Keratinocyte (primary cell): ENCODE data around the gene PEX1. TPM values are rescaled to one million over a fixed set of nuclear protein-coding genes. Genes with fewer than 3 reads are reported as not detected.
"Not testable (repeated sequence)": the region's sequence is repeated elsewhere in the genome, so short reads cannot be mapped to it uniquely, and the experiment has no call there.

ENCODE experiments used
- DNase-seq: peaks from one replicate; pipeline ENCODE4 v3.0.0-alpha.2; 2011; ENCODE audit warnings: low read depth, missing footprints, low spot score
- FAIRE-seq: peaks from 2 replicates; lab custom pipeline; 2011; peaks lifted over from hg19 to GRCh38; lab: Jason Lieb, UNC
- H2AFZ ChIP-seq: 2 replicates; pipeline ENCODE4 v1.6.0; 2012; ENCODE audit warnings: low read length, control low read depth, inconsistent platforms; ENCODE audit not compliant: control insufficient read depth
- H3K27ac ChIP-seq: 2 replicates; pipeline ENCODE4 v1.5.1; 2011; ENCODE audit warnings: low read length; ENCODE audit not compliant: control insufficient read depth, insufficient read depth
- H3K27me3 ChIP-seq: 3 replicates; pipeline ENCODE4 v1.6.0; 2011; ENCODE audit warnings: low read length; ENCODE audit not compliant: control insufficient read depth, insufficient read depth; ENCODE audit errors: extremely low read depth
- H3K36me3 ChIP-seq, 2 experiments: 2 replicates in 1 of 2; 3 replicates in 1 of 2; pipeline ENCODE4 v1.5.1; 2011; ENCODE audit warnings: low read length in 2 of 2, mild to moderate bottlenecking in 1 of 2; ENCODE audit not compliant: control insufficient read depth in 2 of 2, insufficient read depth in 2 of 2; ENCODE audit errors: extremely low read depth in 1 of 2
- H3K4me1 ChIP-seq: 3 replicates; pipeline ENCODE4 v1.5.1; 2011; ENCODE audit warnings: low read length; ENCODE audit not compliant: control insufficient read depth, insufficient read depth; ENCODE audit errors: extremely low read depth
- H3K4me2 ChIP-seq: 3 replicates; pipeline ENCODE4 v1.6.0; 2011; ENCODE audit warnings: low read depth, low read length; ENCODE audit not compliant: control insufficient read depth, insufficient read depth; ENCODE audit errors: extremely low read depth
- H3K4me3 ChIP-seq, 3 experiments: fragments of 200-600 bp in 1 of 3; sonication (generic) in 1 of 3; 2 replicates in 2 of 3; 3 replicates in 1 of 3; pipeline ENCODE4 v1.5.1; 2011 to 2016; ENCODE audit warnings: low read length in 3 of 3, mild to moderate bottlenecking in 3 of 3, control low read depth in 2 of 3, inconsistent platforms in 1 of 3, low read depth in 1 of 3, mixed read lengths in 1 of 3, mixed run types in 1 of 3, moderate library complexity in 1 of 3; ENCODE audit not compliant: control insufficient read depth in 2 of 3, insufficient read depth in 2 of 3; ENCODE audit errors: extremely low read depth in 1 of 3
- H3K79me2 ChIP-seq: 2 replicates; pipeline ENCODE4 v1.6.0; 2012; ENCODE audit warnings: low read length; ENCODE audit not compliant: control insufficient read depth, insufficient read depth
- H3K9ac ChIP-seq: 3 replicates; pipeline ENCODE4 v1.6.0; 2011; ENCODE audit warnings: low read length; ENCODE audit not compliant: control insufficient read depth, insufficient read depth; ENCODE audit errors: extremely low read depth
- H3K9me1 ChIP-seq: 3 replicates; pipeline ENCODE4 v1.6.0; 2011; ENCODE audit warnings: low read length; ENCODE audit not compliant: control insufficient read depth, insufficient read depth; ENCODE audit errors: extremely low read depth
- H3K9me3 ChIP-seq: 2 replicates; pipeline ENCODE4 v1.5.1; 2012; ENCODE audit warnings: low read depth, low read length; ENCODE audit not compliant: control insufficient read depth
- H4K20me1 ChIP-seq: 3 replicates; pipeline ENCODE4 v1.6.0; 2011; ENCODE audit warnings: low read length; ENCODE audit not compliant: control insufficient read depth, insufficient read depth; ENCODE audit errors: extremely low read depth
- CTCF ChIP-seq, 3 experiments: IDR thresholded peaks in 1 of 3; conservative IDR thresholded peaks in 1 of 3; optimal IDR thresholded peaks in 1 of 3; 2 replicates in 2 of 3; 3 replicates in 1 of 3; pipeline versions ENCODE3 to v1.5.1; 2011; ENCODE audit warnings: low read length in 3 of 3, mild to moderate bottlenecking in 3 of 3, moderate library complexity in 2 of 3, control low read depth in 1 of 3, inconsistent platforms in 1 of 3; ENCODE audit not compliant: insufficient read depth in 2 of 3; ENCODE audit errors: extremely low read depth in 1 of 3
- EZH2 ChIP-seq: IDR thresholded peaks from one replicate; pipeline ENCODE4 v1.6.1; 2012; ENCODE audit warnings: inconsistent platforms, mild to moderate bottlenecking, low read length, moderate library complexity
- dilution Hi-C: fragments of 300-500 bp; cut with MboI; formaldehyde crosslinking; loops from one replicate; pipeline ENCODE4 v1.7.0; 2020; ENCODE audit warnings: low sequenced_read_pairs; ENCODE audit not compliant: extremely low pct_ligation_motif_present
- polyA plus RNA-seq, 5 experiments: library from polyadenylated mRNA; depleted of rRNA in 3 of 5; stranded (reverse) in 3 of 5; stranded (forward) in 1 of 5; unstranded in 1 of 5; fragments of >200 nt; gene quantifications; 1 replicate in 1 of 5; 2 replicates in 3 of 5; 3 replicates in 1 of 5; pipeline versions ENCODE4 v1.2.1 to v1.2.3, GENCODE V29; 2011 to 2012; ENCODE audit warnings: missing spikeins in 2 of 5, low read depth in 1 of 5, low replicate concordance in 1 of 5

Gene PEX1
- polyA plus RNA-seq, 1 donor (not counting 4 experiments of a cell fraction or from before 2014, with no cell fraction given): 17.4 TPM

DNA sequence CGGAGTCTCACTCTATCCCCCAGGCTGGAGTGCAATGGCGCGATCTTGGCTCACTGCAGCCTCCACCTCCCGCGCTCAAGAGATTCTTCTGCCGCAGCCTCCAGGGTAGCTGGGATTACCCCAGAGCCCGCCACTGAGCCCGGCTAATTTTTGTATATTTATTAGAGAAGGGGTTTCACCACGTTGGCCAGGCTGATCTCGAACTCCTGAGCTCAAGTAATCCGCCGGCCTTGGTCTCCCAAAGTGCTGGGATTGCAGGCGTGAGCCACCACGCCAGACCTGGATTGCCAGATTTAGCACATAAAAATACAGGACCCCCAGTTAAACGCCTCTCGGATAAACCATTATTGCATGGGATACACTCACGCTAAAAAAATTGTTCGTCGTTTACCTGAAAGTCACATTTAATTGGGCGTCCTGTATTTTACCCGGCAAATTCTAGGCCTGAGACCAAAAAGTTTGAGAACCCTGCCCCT is 81.4 kb downstream of the PEX1 start:
- DNase-seq (no peak), FAIRE-seq (peak; percentile 71)
- TF ChIP-seq EZH2: no peak
- TF ChIP-seq CTCF (optimal IDR thresholded peaks at IDR 0.05 in 1 of 3, IDR thresholded peaks at IDR 0.05 in 1 of 3, conservative IDR thresholded peaks at IDR 0.05 in 1 of 3; ENCODE audit: extremely low read depth in 1 of 3, insufficient read depth in 2 of 3, low read length in 3 of 3): peak in 1 of 3 experiments; percentile 94
- H3K79me2 ChIP-seq: no peaks in the 10 kb centered on the region
- H3K9ac ChIP-seq: peak overlapping the region; percentile 89
- dilution Hi-C loops: no loop called here
- H3K4me3 ChIP-seq: peak overlapping the region; percentile 73 to 92 (median 87)
- peaks cover 6% of the 10 kb centered on the region for H3K4me1 ChIP-seq
- H3K27ac ChIP-seq: peak overlapping the region; percentile 80
- H2AFZ ChIP-seq: peak overlapping the region; percentile 85
- H3K9me3 ChIP-seq: no peaks in the 10 kb centered on the region
- peaks cover 3 to 13% of the 10 kb centered on the region in 2 experiments for H3K36me3 ChIP-seq
- peak overlapping the region; percentile 30 for H3K4me2 ChIP-seq
- no peaks in the 10 kb centered on the region for H3K27me3 ChIP-seq
- H3K9me1 ChIP-seq: no peaks in the 10 kb centered on the region
- no peaks in the 10 kb centered on the region for H4K20me1 ChIP-seq

DNA sequence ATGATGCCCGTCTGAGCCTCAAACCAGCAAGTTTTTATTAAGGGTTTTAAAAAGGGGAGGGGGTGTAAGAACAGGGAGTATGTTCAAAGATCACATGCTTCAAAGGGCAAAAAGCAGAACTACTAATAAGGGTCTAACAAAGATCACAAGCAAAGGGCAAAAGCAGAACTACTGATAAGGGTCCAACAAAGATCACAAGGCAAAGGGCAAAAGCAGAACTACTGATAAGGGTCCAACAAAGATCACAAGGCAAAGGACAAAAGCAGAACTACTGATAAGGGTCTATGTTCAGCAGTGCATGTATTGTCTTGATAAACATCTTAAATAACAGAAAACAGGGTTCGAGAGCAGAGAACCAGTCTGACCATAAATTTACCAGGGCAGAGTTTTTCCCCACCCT is 85.6 kb downstream of the PEX1 start:
- H3K9ac ChIP-seq, H3K79me2 ChIP-seq, H3K4me1 ChIP-seq, H3K4me3 ChIP-seq, H3K9me1 ChIP-seq, H2AFZ ChIP-seq, H3K27ac ChIP-seq, H3K36me3 ChIP-seq, H3K4me2 ChIP-seq, H4K20me1 ChIP-seq, FAIRE-seq, dilution Hi-C loops, H3K9me3 ChIP-seq, DNase-seq, H3K27me3 ChIP-seq: not testable (repeated sequence)

GRCh38 chr7:92437956-92438491 is 90.3 kb downstream of the PEX1 start:
- Histone ChIP-seq H4K20me1 (no peaks in the 10 kb centered on the region), H3K9me3 (no peaks in the 10 kb centered on the region), H3K4me3 (no peak overlapping the region), H2AFZ (no peak overlapping the region), H3K27ac (no peak overlapping the region), H3K9ac (no peak overlapping the region), H3K4me1 (no peaks in the 10 kb centered on the region), H3K79me2 (no peaks in the 10 kb centered on the region), H3K4me2 (no peak overlapping the region), H3K9me1 (no peaks in the 10 kb centered on the region), H3K36me3 (no peaks in the 10 kb centered on the region), H3K27me3 (peaks cover 3% of the 10 kb centered on the region)
- FAIRE-seq: no peak
- dilution Hi-C loops: no loop called here
- no peak for DNase-seq
- TF ChIP-seq CTCF (optimal IDR thresholded peaks at IDR 0.05 in 1 of 3, IDR thresholded peaks at IDR 0.05 in 1 of 3, conservative IDR thresholded peaks at IDR 0.05 in 1 of 3; ENCODE audit: extremely low read depth in 1 of 3, insufficient read depth in 2 of 3, low read length in 3 of 3) (no peak), EZH2 (no peak)
